HG03175 (cell line): Measurements from ENCODE around the gene PRAMEF5.
"Not testable (repeated sequence)": the region's sequence is repeated elsewhere in the genome, so short reads cannot be mapped to it uniquely, and the experiment has no call there.

Experiments
- ATAC-seq: cut with Tn5 transposase; IDR thresholded peaks from one replicate; pipeline ENCODE4 v1.9.1; 2021; ENCODE audit warnings: mild to moderate bottlenecking, moderate library complexity; ENCODE audit not compliant: unreplicated experiment

Gene PRAMEF5

DNA sequence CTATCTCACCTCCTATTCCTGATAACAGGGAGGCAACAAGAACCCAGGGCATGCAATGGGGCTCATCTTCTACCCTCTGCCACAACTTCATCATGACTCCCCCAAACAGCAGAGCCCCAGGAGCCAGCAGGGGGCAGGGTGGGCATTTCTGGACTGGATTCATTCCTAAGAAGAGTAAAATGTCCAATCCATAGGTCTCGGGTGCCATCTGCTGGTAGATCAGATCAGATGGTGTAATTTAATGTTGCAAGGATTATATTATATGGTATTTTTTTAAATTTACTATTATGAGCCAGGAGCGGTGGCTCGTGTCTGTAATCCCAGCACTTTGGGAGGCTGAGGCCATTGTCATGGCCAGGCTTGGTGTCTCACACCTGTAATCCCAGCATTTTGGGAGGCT is 11.1 kb downstream of the PRAMEF5 start:
- ATAC-seq, result not testable (repeated sequence)

DNA sequence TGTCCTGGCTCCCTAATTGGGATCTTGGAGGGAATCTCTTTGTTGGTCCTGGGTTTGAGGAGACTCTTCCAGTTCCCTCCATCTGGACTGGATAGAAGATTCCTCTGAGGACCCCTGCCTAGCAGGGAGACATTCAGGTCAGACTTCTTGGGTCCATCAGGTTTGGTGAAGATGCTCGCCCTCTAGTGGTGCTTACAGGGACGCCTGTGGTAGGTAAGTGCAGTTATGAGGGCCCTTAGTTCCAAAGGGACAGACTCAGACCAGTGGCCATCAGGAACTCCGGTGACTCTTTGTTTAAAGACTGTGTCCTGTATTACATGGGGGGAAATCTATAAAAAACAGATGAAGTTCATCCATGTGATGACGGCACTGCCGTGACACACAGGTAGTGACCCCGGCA is 23.0 kb downstream of the PRAMEF5 start:
- ATAC-seq, result not testable (repeated sequence)

DNA sequence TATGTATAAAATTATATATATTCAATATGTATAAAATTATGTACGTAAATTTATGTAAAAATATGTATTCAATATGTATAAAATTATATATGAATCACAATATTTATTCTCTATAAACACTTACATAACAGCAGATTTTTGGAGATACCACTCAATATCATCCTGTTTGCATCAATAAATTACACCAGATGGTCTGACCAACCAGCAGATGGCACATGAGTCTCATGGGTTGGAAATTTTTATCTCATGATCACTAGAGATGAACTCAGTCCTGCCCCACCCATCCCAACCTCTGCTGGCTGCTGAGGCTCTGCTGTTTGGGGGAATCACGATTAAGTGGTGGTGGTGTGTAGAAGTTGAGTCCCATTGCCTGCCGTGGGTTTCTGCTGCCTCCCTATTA is 25.6 kb downstream of the PRAMEF5 start:
- ATAC-seq, result not testable (repeated sequence)

DNA sequence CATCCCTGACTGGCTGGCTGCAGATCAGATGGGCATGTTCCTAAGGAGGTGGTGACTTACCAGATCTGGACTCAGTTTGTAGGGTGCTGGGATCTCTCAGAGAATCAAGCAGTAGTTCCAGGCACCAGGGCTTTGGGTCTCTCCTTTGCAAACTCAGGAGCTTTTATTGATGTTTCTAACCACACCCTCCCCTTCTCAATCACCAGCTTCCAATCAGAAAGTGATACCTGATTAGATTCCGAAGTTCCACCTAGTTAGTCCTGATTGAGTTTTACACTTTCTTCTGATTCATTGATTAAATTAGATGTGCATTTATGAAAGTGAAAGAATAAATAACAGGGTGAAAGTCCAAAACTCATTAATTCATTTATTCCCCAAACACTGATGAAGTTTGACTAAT is 31.0 kb downstream of the PRAMEF5 start, which contains the start of gene PRAMEF8:
Gene PRAMEF8, minus strand, starts transcription at position 101 of the 400 bp plus-strand sequence. CDS start 1,046 bp downstream, outside the sequence.
- not testable (repeated sequence) for ATAC-seq

DNA sequence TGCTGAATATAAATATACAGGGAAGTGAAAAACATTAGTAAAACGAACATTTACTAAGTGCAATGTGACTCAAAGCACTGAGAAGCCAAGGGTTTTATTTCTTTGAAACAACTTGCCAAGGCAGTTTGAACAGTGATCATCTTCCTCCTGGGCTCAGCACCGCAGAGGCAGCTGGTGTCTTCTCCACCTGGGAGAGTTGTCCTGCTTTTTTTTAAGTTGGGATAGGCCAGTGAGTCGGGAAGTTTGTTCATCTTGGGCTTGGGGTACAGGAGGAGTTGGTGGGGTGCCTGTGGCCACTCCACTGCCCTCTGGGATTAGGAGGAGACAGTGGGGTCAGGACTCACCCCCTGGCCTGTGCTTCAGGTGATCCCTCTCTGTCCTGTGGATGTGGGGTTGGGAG is 35.0 kb downstream of the PRAMEF5 start:
- ATAC-seq, result not testable (repeated sequence)

DNA sequence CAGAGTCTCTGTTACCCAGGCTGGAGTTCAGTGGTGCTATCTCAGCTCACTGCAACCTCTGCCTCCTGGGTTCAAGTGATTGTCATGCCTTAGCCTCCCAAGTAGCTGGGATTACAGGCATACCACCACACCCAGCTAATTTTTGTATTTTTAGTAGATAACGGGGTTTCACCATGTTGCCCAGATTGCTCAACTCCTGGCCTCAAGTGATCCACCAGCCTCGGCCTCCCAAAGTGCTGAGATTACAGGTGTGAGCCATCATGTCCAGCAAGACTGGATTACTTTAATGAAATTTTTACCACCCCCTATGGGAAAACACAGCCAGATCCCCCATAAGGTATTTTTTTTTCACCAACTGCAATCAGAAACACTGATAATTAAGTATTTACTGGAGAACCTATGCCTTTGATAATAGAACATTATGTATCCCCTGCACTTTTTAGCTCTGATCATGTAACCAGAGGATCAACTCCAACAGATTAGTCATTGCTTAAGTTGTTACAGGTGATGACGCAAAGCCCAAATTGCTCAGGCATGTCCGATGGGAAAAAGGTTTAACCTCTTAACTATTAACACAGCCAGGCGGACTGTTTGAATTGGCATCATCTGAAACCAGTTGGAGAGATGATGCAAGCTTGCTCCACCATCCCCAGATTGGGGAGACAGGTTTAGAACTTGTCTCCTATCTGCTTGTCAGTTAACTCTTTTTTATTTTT is 43.4 kb downstream of the PRAMEF5 start:
- ATAC-seq, result not testable (repeated sequence)

DNA sequence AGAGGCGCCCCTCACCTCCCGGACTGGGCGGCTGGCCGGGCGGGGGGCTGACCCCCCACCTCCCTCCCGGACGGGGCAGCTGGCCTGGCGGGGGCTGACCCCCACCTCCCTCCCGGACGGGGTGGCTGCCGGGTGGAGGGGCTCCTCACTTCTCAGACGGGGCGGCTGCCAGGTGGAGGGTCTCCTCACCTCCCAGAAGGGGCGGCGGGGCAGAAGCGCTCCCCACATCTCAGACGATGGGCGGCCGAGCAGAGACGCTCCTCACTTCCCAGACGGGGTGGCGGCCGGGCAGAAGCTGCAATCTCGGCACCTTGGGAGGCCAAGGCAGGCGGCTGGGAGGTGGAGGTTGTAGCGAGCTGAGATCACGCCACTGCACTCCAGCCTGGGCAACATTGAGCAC is 44.7 kb downstream of the PRAMEF5 start:
- ATAC-seq, result not testable (repeated sequence)

DNA sequence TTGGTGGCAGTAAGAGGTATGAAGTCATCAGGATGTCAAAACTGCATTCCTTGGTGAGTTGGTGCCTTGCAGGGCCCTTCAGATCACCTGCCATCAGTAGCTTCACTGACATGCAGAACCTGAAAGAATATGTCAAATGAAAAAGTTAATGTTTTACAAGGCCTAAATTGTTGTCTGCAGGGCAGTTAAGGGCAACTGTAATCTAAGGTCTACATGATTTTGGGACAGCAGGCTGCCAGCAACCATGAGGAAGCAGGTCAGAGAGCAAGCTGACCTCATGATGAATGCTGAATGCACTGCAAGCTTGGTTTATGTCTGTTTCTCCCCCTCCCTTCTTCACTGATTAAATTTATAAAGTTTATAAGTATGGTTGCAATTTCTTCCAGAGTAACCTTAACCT is 48.2 kb downstream of the PRAMEF5 start:
- not testable (repeated sequence) for ATAC-seq

DNA sequence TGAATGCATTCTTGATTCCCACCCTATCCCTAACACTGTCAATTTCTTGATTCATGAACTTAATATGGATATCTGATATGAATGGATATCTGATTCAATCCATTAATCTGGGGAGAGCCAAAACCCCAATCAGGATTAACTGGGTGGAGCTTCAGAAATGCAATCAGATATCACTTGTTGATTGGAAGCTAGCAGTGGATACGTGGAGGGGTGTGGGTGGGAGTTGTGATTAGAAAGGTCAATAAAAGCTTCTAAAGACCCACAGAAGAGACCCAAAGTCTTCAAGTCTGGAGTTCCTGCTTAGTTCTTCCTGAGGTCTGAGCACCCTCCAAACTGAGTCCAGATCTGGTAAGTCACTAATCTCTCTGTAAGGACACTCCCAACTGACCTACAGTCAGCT is 49.2 kb downstream of the PRAMEF5 start, which contains the start of gene PRAMEF33:
Gene PRAMEF33, plus strand, starts transcription at position 301 of the 400 bp plus-strand sequence. CDS start 2,416 bp downstream, outside the sequence.
- ATAC-seq, result not testable (repeated sequence)
